Stimulated activated CD4-positive, alpha-beta T cell treated with anti-CD3 and anti-CD28 coated beads, TNF-alpha, amount 100 ng/mL, for 24 hours (primary cell): ENCODE data around the gene RASA4.
"Not testable (repeated sequence)": the region's sequence is repeated elsewhere in the genome, so short reads cannot be mapped to it uniquely, and the experiment has no call there.

ENCODE experiments used
- DNase-seq, 3 experiments: peaks; one replicate each; pipeline ENCODE4 v3.0.0-alpha.2; 2020; ENCODE audit warnings: low read depth in 3 of 3

Gene RASA4

DNA sequence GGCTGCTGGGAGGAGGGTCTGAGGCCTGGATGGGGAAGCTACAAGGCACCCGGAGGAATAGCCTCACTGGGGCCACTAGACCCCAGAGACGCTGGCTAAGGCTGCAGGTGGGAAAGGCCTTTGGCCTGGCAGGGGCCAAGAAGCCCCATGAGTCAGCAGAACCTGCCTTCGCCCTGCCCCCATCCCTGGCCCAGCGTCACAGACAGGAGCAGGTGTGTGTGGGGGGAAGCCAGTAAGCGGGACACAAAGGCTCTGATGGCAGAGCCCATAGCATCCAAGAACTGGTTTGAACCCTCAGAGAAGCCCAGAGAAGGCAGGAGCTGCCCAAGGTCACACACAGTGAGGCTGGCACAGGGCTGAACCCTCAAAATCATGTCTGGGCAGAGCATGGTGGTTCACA lies 9.7 kb downstream of the RASA4 start:
- DNase-seq, result not testable (repeated sequence)

DNA sequence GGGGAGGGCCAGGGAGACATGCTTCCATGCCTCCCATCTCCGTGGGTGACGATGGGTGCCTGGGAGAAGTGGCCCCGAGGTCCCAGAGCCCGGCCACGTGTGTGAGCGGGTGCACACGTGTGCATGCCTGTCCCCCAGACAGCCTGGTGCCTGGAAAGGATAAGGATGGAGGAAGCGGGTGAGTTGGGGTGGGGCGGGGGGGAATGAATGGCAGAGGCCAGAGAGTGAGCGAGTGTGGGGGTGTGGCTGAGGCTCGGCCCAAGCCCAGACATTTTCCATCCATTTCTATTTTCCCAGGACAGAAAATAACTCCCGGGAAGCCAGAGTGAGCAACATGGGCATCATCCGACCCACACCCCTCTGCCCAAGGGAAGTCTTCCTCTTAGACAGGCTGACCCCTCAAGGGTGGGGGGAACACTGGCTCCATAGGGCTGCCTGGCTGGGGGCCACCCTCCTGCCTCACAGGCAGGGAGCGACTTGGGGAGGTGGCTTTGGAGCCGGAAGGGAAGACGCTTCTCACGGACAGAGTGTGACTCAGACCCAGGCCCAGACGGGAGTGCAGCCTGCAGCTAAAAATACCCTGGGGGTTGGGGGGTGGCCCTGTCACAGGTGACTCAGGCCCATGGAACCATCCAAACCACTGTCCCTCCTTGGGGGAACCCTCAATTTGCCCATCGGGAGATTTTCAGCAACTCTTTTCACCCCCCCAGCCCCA lies 12.0 kb downstream of the RASA4 start:
- not testable (repeated sequence) for DNase-seq

DNA sequence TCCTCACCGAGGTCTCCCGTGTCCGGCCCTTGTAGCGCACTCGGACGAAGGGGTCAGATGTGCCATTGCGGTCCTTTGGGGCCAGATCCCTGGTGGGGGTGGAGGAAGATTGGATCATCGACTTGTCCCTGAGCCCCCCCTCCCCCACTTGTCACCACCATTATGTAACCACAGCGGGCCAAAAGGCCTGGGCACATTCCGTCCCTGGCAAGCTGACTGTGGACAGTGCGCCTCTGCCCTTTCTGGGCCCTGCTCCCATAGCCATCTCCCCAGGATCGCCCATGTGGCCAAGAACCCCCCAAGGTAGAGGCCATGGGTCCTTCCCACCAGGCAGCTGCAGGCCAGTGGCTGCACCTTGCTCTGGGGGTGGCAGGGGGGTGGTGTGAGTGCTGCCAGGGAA lies 14.2 kb downstream of the RASA4 start:
- DNase-seq, result not testable (repeated sequence)

DNA sequence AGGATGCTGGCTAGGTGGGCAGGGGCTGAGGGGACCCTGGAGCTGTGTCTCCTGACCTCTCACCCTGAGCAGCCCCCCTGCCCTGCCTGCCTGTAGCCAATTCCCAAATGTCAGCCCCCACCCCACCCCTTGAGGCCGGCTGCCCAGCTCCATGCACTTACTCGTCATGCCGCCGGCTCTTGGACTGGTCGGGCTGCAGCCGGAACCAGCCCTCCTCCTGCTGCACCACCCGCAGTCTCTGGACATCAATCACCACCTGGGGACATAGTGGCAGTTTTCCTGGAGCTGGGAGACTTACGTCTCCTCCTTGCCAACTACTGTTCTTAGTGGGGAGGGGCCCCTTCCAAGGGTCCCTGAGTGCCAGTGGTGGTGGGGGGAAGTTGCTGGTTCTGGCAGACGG lies 16.9 kb downstream of the RASA4 start:
- DNase-seq, result not testable (repeated sequence)

DNA sequence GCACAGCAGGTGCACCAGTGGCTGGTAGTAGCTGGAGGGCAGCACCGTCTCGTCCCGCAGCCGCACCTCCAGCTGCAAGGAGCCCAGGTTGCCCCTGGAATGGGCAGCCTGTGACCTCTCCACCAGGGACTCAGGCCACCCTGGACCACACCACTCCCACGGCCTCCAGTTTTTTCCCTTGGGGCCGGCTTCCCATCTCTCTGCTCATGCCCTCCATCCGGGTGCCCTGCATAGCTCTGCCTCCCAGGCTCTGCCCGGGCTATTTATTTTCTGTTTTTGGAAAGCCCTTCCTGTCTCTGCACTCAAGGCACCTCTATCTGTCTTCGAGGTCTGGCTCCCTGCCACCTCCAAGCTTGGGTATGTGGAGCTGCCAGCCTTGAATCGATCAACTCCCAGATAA lies 20.5 kb downstream of the RASA4 start:
- not testable (repeated sequence) for DNase-seq

DNA sequence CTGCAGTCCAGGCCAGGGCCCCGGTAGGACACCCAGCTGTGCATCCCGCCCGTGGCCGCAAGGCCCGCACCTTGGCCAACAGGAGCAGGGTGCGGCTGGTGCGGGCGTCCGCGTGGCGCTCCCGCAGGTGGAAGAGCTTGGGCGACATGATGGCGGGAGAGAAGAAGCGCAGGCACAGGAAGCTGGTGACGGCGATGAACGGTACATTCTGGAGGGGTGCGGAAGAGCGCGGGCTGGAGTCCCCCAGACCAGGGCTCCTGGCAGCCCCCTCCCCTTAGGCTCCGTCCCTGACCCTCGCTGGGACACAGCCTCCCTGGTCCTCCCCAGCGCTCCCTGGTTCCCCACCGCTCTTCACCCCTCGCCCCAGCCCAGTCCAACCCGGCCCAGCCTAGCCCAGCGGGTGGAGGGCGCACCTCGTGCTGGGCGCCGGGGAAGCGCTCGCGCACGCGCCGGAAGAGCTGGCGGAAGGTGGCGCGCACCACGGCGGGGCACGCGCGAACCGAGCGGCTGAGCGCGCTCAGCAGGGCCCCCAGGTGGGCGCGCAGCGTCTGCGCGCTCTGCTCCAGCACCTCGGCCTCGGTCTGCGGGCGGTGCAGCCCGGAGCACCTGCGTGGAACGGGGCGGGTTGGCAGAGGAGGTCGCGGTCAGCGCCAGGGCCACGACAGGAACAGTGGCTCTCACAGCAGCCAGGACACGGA lies 22.8 kb downstream of the RASA4 start:
- DNase-seq, result not testable (repeated sequence)

DNA sequence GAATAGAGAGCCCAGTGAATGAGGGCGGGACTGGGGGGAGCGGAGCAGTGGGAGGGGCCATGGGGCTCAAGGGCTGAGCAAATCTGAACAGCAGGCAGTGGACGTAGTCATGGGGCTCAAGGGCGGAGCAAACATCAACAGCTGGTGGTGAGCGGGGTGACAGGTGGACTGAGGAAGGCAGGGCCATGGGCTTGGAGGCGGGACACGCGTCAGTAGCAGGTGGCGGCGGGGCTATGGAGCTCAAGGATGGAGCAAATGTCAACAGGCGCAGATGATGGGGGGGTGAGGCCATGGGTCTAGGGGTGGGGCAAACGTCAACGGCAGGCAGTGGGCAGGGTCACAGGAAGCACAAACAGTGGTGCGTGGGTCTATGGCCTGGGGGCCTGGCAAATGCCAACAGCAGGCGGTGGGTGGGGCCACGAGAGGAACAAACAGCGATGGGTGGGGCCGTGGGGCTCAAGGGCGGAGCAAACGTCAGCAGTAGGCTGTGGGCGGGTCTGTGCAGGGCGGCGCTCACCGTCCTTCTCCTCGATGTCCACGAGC lies 24.0 kb downstream of the RASA4 start:
- peak in 1 of 3 experiments; percentile 39 for DNase-seq

DNA sequence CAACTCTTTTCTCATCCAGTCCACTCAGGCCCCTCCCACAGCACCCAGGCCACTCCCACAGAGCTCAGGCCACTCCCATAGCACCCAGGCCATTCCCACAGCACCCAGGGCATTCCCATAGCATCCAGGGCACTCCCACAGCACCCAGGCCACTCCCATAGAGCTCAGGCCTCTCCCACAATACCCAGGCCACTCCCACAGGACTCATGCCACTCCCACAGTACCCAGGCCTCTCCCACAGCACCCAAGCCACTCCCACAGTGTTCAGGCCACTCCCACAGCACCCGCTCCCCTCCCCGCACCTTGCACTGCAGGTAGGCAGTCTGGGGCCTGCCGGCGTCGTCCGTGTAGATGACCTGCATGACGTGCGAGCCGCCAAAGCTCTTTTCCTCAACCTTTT lies 26.7 kb downstream of the RASA4 start:
- not testable (repeated sequence) for DNase-seq

DNA sequence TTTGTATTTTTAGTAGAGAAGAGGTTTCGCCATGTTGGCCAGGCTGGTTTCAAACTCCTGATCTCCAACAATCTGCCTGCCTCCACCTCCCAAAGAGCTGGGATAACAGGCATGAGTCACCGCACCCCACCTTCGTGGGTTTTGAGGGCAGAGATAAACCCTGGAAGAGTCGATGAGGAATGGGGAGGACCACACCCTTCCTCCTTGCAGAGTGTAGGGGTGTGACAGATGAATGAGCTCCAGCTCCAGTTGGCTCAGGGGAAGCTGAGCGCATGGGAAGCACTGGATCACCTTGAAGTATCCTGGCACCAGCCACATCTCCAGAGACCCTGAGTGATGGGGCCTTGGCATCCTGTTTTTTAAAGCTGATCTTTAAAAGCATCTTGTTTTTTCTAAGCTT lies 33.1 kb downstream of the RASA4 start:
- not testable (repeated sequence) for DNase-seq

DNA sequence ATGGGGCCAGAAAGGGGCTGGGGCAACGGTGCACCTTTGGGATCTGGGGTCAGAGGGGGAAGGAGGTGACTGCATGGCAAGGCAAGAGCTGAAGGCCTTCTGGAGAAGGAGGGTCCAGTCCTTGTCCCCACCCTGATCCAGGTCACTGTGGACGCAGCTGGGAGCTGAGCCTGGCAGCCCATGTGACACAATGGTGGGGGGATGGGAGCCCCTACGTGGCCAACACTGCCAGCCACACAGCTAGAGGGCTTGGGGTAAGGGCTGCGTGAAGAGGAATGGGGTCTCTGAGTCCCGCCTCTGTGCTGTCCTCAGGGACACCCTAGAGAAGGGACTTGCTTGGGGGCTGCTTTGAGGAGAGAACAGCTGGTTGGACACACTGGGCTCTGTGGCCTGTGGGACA lies 34.8 kb downstream of the RASA4 start:
- not testable (repeated sequence) for DNase-seq

DNA sequence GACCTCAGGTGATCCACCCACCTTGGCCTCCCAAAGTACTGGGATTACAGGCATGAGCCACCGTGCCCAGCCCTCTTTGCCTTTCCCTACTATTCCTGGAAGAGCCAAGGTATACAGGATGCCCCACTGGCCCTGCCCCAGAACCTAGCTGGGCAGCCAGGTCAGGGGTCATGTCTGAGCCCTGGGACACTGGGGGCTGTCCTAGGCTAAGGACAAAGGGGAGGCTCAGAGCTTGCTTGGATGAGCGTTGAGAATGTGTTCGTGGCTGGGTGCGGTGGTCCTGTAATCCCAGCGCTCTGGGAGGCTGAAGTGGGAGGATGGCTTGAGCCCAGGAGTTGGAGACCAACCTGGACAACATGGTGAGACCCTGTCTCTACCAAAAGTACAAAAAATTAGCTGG lies 38.1 kb downstream of the RASA4 start:
- DNase-seq, result not testable (repeated sequence)

DNA sequence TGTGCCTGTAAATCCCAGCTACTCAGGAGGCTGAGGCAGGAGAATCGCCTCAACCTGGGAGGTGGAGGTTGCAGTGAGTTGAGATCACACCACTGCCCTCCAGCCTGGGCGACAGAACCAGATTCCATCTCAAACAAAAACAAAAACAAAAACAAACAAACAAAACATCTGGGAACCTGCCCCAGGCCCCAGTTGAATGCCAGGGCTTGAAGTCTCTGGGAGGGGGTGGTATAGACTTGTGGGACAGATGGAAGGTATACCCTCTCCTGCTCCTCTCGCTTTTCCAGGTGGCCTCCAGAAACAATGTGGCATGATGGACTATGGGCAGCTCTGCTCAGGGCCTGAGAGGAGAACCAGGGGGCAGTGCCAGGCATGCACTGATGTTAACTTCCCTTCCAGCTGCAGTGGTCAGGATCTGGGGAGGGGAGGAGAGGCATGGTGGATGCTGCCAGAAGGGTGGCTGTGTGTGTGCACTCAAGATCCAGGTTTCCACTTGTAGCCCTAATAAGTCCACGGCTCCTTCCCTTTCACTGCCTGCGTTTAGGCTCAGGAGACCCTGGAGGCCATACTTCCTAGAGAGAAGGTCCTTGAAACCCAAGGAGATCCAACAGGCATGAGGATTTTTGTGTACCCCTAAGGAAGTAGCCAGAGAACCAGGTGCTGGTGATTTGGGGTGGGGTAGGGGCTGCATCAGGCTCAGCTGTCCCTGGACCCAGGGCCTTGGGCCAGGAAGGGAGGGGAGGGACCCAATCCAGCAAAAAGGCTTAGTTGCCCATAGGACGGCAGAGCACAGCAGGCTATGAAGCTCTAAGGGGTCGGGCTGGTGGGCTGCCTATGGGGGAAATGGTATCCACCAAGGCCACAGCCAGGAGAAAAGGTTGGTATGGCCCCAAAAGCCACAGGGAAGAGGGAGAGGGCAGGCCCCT lies 39.0 kb downstream of the RASA4 start:
- DNase-seq, result not testable (repeated sequence)

DNA sequence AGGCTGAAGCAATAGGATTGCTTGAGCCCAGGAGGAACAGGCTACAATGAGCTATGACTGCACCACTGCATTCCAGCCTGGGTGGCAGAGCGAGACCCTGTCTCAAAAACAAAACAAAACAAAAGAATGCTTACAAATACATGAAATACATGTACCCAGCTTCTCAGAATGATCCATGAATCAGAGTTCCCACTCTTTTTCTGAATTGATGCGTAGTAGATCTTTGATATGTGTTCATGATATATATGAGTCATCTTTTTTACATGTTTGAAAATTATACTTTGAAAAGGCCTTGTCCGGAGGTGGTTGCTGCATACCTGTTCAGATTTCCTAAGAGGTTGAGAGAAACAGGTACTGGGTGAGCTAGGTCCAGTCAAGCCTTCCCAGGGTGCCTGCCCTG lies 40.2 kb downstream of the RASA4 start:
- not testable (repeated sequence) for DNase-seq

DNA sequence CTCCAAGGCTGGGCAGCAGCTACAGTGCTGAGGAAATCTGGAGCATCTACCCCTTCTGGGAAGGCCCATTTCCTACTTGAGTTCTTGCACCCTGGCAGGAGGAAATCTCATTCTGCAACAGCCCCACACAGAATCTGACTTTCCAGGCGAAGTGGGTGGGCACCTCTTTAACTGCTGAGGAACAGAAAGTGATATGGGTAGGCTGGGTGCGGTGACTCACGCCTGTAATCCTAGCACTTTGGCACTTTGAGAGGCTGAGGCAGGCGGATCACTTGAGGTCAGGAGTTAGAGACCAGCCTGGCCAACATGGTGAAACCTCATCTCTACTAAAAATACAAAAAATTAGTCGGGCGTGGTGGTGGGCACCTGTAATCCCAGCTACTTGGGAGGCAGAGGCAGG lies 41.9 kb downstream of the RASA4 start:
- DNase-seq, result not testable (repeated sequence)

DNA sequence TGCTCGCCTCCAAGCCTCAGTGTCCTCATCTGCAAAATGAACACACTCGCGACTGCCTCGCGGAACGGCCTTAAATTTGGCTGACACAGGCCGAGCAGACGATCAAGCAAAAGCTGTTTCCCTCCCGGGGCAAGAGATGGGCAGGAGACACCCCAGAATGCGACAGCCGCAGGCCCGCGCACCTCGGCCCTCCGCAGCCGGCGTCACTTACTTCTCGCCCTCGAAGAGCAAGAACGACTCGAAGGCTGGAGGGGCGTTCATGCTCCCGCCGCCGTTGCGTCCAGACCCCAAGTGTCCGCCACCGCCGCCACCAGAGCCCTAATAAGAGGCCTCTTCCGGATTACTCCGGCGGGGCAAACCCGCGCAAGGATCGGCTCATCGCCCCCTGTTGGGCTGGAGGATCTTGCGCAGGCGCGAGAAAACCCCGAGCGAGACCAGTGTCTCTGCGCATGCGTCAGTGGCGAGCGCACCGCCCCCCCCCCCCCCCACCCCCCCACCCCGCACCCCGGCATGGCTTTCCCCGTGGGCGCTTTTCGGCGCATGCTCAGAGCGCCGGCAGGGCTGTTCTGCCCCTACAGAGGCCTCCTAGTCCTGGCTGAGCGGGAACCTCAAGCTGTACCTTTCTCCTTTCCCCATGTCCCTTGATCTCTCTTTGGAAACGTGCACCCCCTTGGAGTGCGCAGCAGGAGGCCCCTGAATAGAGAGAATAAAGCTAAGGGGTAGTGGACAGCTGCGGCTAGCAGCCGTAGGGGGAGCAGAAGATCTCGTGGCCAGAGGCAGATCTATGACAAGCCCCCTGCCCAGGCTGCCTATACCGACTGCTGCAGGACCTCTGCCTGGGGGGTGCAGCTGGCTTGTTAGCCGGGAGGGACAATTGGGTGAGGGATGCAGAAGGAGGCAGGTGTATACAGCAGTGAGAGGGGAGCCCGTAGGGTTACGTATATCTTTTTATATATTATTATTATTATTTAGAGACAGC lies 44.0 kb downstream of the RASA4 start, which contains the start of gene POLR2J3:
Gene POLR2J3, minus strand, starts transcription at position 323 of the 979 bp plus-strand sequence. Its CDS starts 62 bp downstream, at position 261.
- peak; percentile 99 to 100 (median 100) for DNase-seq

DNA sequence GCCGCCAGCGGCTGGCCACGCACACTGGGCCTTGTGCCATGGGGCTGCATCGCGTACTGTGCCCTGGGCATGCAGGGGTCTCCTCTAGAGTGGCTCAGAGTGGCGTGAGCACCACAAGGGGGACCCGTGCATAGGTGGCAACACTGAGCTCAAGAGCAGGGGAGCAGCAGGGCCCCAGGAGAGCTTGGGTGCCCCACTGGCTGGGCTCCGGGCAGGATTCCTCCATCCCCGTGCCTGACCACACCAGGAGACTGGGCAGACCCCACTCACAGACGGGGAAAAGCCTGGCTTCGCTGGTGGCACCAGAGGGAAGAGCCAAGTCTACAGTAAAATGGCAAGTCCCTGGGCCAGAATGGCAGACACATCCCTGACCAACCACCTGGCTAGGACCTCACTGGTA lies 47.9 kb downstream of the RASA4 start:
- not testable (repeated sequence) for DNase-seq

DNA sequence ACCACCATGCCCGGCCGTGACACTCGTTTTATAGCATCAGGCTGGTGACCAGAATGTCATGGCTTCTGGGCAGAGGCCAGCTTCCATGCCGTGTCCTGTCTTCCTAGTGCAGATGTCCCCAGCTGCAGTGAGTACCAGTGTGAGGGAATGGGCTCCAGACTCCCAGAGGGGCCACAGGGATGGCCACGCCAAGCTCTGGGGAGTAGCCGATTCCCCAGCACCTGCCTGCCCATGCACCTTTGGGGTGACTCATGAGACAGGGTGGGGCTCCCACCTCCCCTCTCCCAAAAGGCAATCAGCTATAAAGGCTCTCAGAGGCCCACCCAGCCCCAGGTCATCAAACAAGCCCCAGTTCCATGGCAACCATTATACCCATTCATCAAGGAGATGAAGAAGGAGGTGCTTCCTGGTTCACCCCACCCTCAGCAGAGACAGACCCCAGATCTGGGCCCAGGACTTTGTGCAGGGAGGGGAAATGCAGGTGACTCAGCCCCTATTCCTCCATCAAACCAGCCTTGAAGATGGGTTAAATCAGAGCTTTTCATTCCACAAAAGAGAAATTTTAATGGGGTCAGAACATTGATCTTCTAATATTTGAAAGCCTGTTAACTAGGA lies 65.6 kb downstream of the RASA4 start, which contains the start of gene SPDYE2:
Gene SPDYE2, plus strand, starts transcription at position 419 of the 615 bp plus-strand sequence. CDS start 2,030 bp downstream, outside the sequence.
- not testable (repeated sequence) for DNase-seq

DNA sequence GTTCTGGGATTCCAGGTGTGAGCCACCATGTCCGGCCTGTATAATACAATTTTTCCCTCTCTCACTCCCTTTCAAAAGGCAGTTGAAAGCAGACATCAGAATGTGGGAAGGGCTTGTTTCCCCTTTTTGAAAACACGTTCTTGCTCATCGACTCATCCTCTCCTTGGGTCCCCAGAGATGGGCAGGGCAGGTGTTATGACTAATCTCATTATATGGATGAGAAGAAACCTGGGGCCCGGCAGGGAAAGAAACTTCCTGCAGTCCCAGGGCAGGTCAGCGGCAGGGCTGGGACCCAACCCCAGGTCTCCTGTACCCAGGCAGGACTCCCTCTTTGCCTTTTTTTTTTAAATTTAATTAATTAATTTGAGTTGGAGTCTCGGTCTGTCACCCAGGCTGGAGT lies 70.2 kb downstream of the RASA4 start:
- DNase-seq, result not testable (repeated sequence)

DNA sequence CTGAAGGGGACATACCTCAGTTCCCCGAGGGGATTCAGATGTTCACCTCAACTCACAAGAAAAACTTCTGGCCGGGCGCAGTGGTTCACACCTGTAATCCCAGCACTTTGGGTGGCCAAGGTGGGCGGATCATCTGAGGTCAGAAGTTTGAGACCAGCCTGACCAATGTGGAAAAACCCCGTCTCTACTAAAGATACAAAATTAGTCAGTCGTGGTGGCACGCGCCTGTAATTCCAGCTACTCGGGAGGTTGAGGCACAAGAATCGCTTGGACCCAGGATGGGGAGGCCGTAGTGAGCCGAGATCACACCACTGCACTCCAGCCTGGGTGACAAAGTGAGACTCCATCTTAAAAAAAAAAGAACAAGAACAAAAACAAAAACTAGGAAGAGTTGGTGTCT lies 71.3 kb downstream of the RASA4 start:
- not testable (repeated sequence) for DNase-seq

DNA sequence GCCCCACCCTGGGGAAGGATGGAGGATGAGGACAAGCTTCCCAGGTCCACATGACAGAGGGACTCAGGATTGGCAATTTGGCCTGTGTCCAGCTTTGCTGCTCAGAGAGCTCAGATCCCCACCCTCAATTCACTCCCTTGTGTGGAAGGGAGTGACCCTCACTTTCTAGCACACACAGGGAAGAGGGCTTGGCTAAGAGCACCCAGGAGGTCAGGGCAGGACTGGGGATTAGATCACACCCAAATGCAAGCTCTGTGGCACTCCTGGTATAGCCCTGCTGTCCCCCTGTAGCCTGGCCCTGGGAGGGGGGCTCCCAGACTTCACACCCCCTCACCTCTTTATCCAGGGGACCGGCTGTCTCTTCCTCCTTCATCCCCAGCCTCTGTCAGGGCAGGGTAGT lies 72.2 kb downstream of the RASA4 start:
- DNase-seq, result not testable (repeated sequence)
